ENCODE measurements around the gene ZNF322. TPM values are rescaled to one million over a fixed set of nuclear protein-coding genes. Genes with fewer than 3 reads are reported as not detected.

Gene ZNF322
- total RNA-seq, 1 donor = 21.7 TPM

- Histone ChIP-seq H3K27ac (ENCODE audit: low read depth, low read length) (peak overlapping the region; percentile 87), H3K27me3 (ENCODE audit: insufficient read depth, low read length) (peaks cover 18% of the 10 kb centered on the region), H3K9me3 (ENCODE audit: low read depth, low read length) (no peaks in the 10 kb centered on the region), H4K20me1 (ENCODE audit: insufficient read depth, low read length) (peaks cover 3% of the 10 kb centered on the region), H3K4me2 (ENCODE audit: insufficient read depth, low read length) (peak overlapping the region; percentile 95), H3K4me3 (ENCODE audit: insufficient read depth, low read length) (peak overlapping the region; percentile 99), H3K79me2 (ENCODE audit: insufficient read depth, low read length) (peaks cover 21% of the 10 kb centered on the region), H2AFZ (ENCODE audit: low read length) (peak overlapping the region; percentile 93), H3K4me1 (ENCODE audit: insufficient read depth, low read length) (peaks cover 15% of the 10 kb centered on the region), H3K36me3 (ENCODE audit: insufficient read depth, low read length) (peaks cover 18% of the 10 kb centered on the region)
- DNase-seq (ENCODE audit: insufficient read length, low spot score, missing footprints) = peak; percentile 80
- TF ChIP-seq CTCF (IDR thresholded peaks at IDR 0.05; ENCODE audit: extremely low read depth, low read depth, low read length) = no peak
Observed at GRCh38 chr6:26594730-26595632, 64.6 kb downstream of the ZNF322 start.

- peaks cover 21% of the 10 kb centered on the region for H3K79me2 ChIP-seq (ENCODE audit: insufficient read depth, low read length)
- H3K4me2 ChIP-seq (ENCODE audit: insufficient read depth, low read length) = peak overlapping the region; percentile 95
- H3K4me3 ChIP-seq (ENCODE audit: insufficient read depth, low read length) = peak overlapping the region; percentile 22
- no peak for DNase-seq (ENCODE audit: insufficient read length, low spot score, missing footprints)
- no peak overlapping the region for H3K27ac ChIP-seq (ENCODE audit: low read depth, low read length)
- peaks cover 15% of the 10 kb centered on the region for H3K4me1 ChIP-seq (ENCODE audit: insufficient read depth, low read length)
- H3K36me3 ChIP-seq (ENCODE audit: insufficient read depth, low read length) = peaks cover 10% of the 10 kb centered on the region
- H4K20me1 ChIP-seq (ENCODE audit: insufficient read depth, low read length) = peaks cover 3% of the 10 kb centered on the region
- no peak overlapping the region for H2AFZ ChIP-seq (ENCODE audit: low read length)
- peaks cover 18% of the 10 kb centered on the region for H3K27me3 ChIP-seq (ENCODE audit: insufficient read depth, low read length)
- TF ChIP-seq CTCF (IDR thresholded peaks at IDR 0.05; ENCODE audit: extremely low read depth, low read depth, low read length) = no peak
- no peaks in the 10 kb centered on the region for H3K9me3 ChIP-seq (ENCODE audit: low read depth, low read length)
Observed at GRCh38 chr6:26594131-26594498, 65.4 kb downstream of the ZNF322 start.

- peaks cover 18% of the 10 kb centered on the region for H3K79me2 ChIP-seq (ENCODE audit: insufficient read depth, low read length)
- H3K27me3 ChIP-seq (ENCODE audit: insufficient read depth, low read length) = peaks cover 18% of the 10 kb centered on the region
- no peaks in the 10 kb centered on the region for H3K9me3 ChIP-seq (ENCODE audit: low read depth, low read length)
- H3K36me3 ChIP-seq (ENCODE audit: insufficient read depth, low read length) = peaks cover 4% of the 10 kb centered on the region
- no peak for DNase-seq (ENCODE audit: insufficient read length, low spot score, missing footprints)
- H3K4me3 ChIP-seq (ENCODE audit: insufficient read depth, low read length) = no peak overlapping the region
- no peak overlapping the region for H3K27ac ChIP-seq (ENCODE audit: low read depth, low read length)
- peak overlapping the region; percentile 95 for H3K4me2 ChIP-seq (ENCODE audit: insufficient read depth, low read length)
- peak overlapping the region; percentile 7 for H2AFZ ChIP-seq (ENCODE audit: low read length)
- TF ChIP-seq CTCF (IDR thresholded peaks at IDR 0.05; ENCODE audit: extremely low read depth, low read depth, low read length) = no peak
- peaks cover 15% of the 10 kb centered on the region for H3K4me1 ChIP-seq (ENCODE audit: insufficient read depth, low read length)
- peaks cover 3% of the 10 kb centered on the region for H4K20me1 ChIP-seq (ENCODE audit: insufficient read depth, low read length)
Observed at GRCh38 chr6:26593278-26594130, 66.0 kb downstream of the ZNF322 start.
